H1 (cell line): ENCODE data around the gene GSDME. TPM values are rescaled to one million over a fixed set of nuclear protein-coding genes. Genes with fewer than 3 reads are reported as not detected.
A peak's percentile ranks its signal among the peaks of the same experiment; 100 is the strongest.

Source experiments
- CTCF ChIA-PET: fragments of 300-600 bp; sonication (Branson Sonifier 250); formaldehyde crosslinking; loops from one replicate; lab custom pipeline; 2021; ENCODE audit not compliant: partially characterized antibody; lab: Charles Lee
- POLR2A ChIA-PET: fragments of 300-600 bp; sonication (Branson Sonifier 250); formaldehyde crosslinking; loops from one replicate; lab custom pipeline; 2021; ENCODE audit warnings: inconsistent platforms; ENCODE audit not compliant: partially characterized antibody; lab: Charles Lee
- DNase-seq, 2 experiments: peaks; one replicate each; pipeline versions ENCODE4 v3.0.0 to v3.0.0-alpha.2; 2010 to 2022; ENCODE audit warnings: low spot score in 2 of 2, low read depth in 1 of 2, mixed read lengths in 1 of 2
- FAIRE-seq: peaks from 2 replicates; lab custom pipeline; 2011; peaks lifted over from hg19 to GRCh38; lab: Jason Lieb, UNC
- H2AFZ ChIP-seq: 2 replicates; pipeline ENCODE4 v1.8.1; 2012; ENCODE audit warnings: low read length, inconsistent platforms
- H2AK5ac ChIP-seq: 2 replicates; pipeline ENCODE4 v1.6.1; 2013; ENCODE audit warnings: low read depth, low read length
- H2BK120ac ChIP-seq: replicated peaks from 2 replicates; pipeline ENCODE3; 2013; ENCODE audit warnings: low read depth, low read length, inconsistent platforms
- H2BK12ac ChIP-seq: 2 replicates; pipeline ENCODE4 v1.6.1; 2013; ENCODE audit warnings: low read depth, low read length
- H2BK15ac ChIP-seq: 2 replicates; pipeline ENCODE4 v1.6.1; 2013; ENCODE audit warnings: low read length
- H2BK20ac ChIP-seq: 2 replicates; pipeline ENCODE4 v1.6.1; 2013; ENCODE audit warnings: low read length
- H2BK5ac ChIP-seq: 2 replicates; pipeline ENCODE4 v1.6.1; 2013; ENCODE audit warnings: low read depth, low read length
- H3K14ac ChIP-seq: 2 replicates; pipeline ENCODE4 v1.6.1; 2013; ENCODE audit warnings: inconsistent platforms; ENCODE audit not compliant: insufficient read length
- H3K18ac ChIP-seq: 2 replicates; pipeline ENCODE4 v1.6.1; 2013; ENCODE audit warnings: low read length; ENCODE audit errors: extremely low read depth
- H3K23ac ChIP-seq: 2 replicates; pipeline ENCODE4 v1.6.1; 2013; ENCODE audit warnings: inconsistent platforms; ENCODE audit not compliant: insufficient read length
- H3K23me2 ChIP-seq: 2 replicates; pipeline ENCODE4 v1.6.1; 2013; ENCODE audit warnings: low read depth, low read length
- H3K27ac ChIP-seq: 2 replicates; pipeline ENCODE4 v1.6.1; 2011; ENCODE audit warnings: low read depth, low read length, inconsistent platforms
- H3K27me3 ChIP-seq, 4 experiments: replicated peaks in 1 of 4; 1 replicate in 1 of 4; 2 replicates in 3 of 4; pipeline versions ENCODE4 v1.6.1 to v1.8.1; 2011 to 2013; ENCODE audit warnings: low read length in 3 of 4, mild to moderate bottlenecking in 3 of 4, inconsistent platforms in 2 of 4, mixed read lengths in 2 of 4, moderate library complexity in 1 of 4; ENCODE audit not compliant: control insufficient read depth in 3 of 4, insufficient read depth in 3 of 4; ENCODE audit errors: extremely low read depth in 1 of 4
- H3K36me3 ChIP-seq, 4 experiments: 2 replicates each; pipeline versions ENCODE4 v1.6.1 to v1.8.1; 2011 to 2013; ENCODE audit warnings: mild to moderate bottlenecking in 4 of 4, low read length in 3 of 4, moderate library complexity in 2 of 4, control low read depth in 1 of 4, inconsistent platforms in 1 of 4; ENCODE audit not compliant: insufficient read depth in 4 of 4, control insufficient read depth in 2 of 4
- H3K4ac ChIP-seq: replicated peaks from 2 replicates; pipeline ENCODE3; 2013; ENCODE audit warnings: low read length, low read depth, mixed read lengths, inconsistent platforms; ENCODE audit not compliant: insufficient read length
- H3K4me1 ChIP-seq, 4 experiments: replicated peaks in 1 of 4; 1 replicate in 1 of 4; 2 replicates in 3 of 4; pipeline versions ENCODE4 v1.6.1 to v1.8.1; 2011 to 2013; ENCODE audit warnings: low read length in 3 of 4, inconsistent platforms in 2 of 4, mixed read lengths in 1 of 4; ENCODE audit not compliant: insufficient read depth in 4 of 4, control insufficient read depth in 3 of 4
- H3K4me2 ChIP-seq, 2 experiments: 2 replicates each; pipeline versions ENCODE4 v1.6.1 to v1.8.1; 2011 to 2013; ENCODE audit warnings: low read depth in 2 of 2, low read length in 2 of 2, control low read depth in 1 of 2, inconsistent platforms in 1 of 2, mild to moderate bottlenecking in 1 of 2; ENCODE audit not compliant: insufficient read depth in 1 of 2
- H3K4me3 ChIP-seq, 4 experiments: fragments of 200-600, 300-600 bp in 1 of 4; sonication (generic), shearing (Covaris generic), sonication (Bioruptor Twin) in 1 of 4; 2 replicates each; pipeline versions ENCODE4 v1.5.1 to v1.8.1; 2011 to 2016; ENCODE audit warnings: low read length in 4 of 4, low read depth in 3 of 4, control low read depth in 2 of 4, inconsistent platforms in 2 of 4, mild to moderate bottlenecking in 2 of 4, mixed read lengths in 1 of 4, moderate library complexity in 1 of 4; ENCODE audit not compliant: insufficient read depth in 2 of 4; ENCODE audit errors: extremely low read depth in 1 of 4
- H3K56ac ChIP-seq: replicated peaks from 2 replicates; pipeline ENCODE3; 2013; ENCODE audit warnings: low read depth, mild to moderate bottlenecking, mixed read lengths, low read length, inconsistent platforms; ENCODE audit not compliant: insufficient read length
- H3K79me1 ChIP-seq: 2 replicates; pipeline ENCODE4 v1.6.1; 2013; ENCODE audit warnings: low read depth, low read length, control low read depth
- H3K79me2 ChIP-seq, 2 experiments: 2 replicates each; pipeline versions ENCODE4 v1.6.1 to v1.8.1; 2012 to 2013; ENCODE audit warnings: low read length in 2 of 2, mild to moderate bottlenecking in 2 of 2, inconsistent platforms in 1 of 2; ENCODE audit not compliant: insufficient read depth in 2 of 2, control insufficient read depth in 1 of 2
- H3K9ac ChIP-seq, 4 experiments: replicated peaks in 1 of 4; 1 replicate in 1 of 4; 2 replicates in 3 of 4; pipeline versions ENCODE4 v1.6.1 to v1.8.1; 2011 to 2013; ENCODE audit warnings: low read depth in 3 of 4, low read length in 3 of 4, control low read depth in 2 of 4, mild to moderate bottlenecking in 2 of 4, moderate library complexity in 2 of 4, inconsistent platforms in 1 of 4; ENCODE audit errors: extremely low read depth in 1 of 4
- H3K9me3 ChIP-seq, 2 experiments: 2 replicates each; pipeline versions ENCODE4 v1.6.1 to v1.8.1; 2012 to 2013; ENCODE audit warnings: mild to moderate bottlenecking in 2 of 2, moderate library complexity in 2 of 2, control low read depth in 1 of 2, inconsistent platforms in 1 of 2, low read depth in 1 of 2, low read length in 1 of 2, mixed read lengths in 1 of 2; ENCODE audit not compliant: insufficient read depth in 2 of 2
- H4K20me1 ChIP-seq, 2 experiments: replicated peaks in 1 of 2; 2 replicates each; pipeline versions ENCODE3 to v1.8.1; 2011 to 2013; ENCODE audit warnings: inconsistent platforms in 2 of 2, low read length in 2 of 2, mild to moderate bottlenecking in 1 of 2; ENCODE audit not compliant: insufficient read depth in 2 of 2, control insufficient read depth in 1 of 2
- H4K5ac ChIP-seq: 2 replicates; pipeline ENCODE4 v1.6.1; 2013; ENCODE audit warnings: low read length, low read depth, mixed read lengths, inconsistent platforms; ENCODE audit not compliant: insufficient read length
- H4K8ac ChIP-seq: 2 replicates; pipeline ENCODE4 v1.8.0; 2013; ENCODE audit warnings: mild to moderate bottlenecking, moderate library complexity, low read length, inconsistent platforms; ENCODE audit not compliant: insufficient read depth; ENCODE audit errors: extremely low read depth
- H4K91ac ChIP-seq: replicated peaks from 2 replicates; pipeline ENCODE3; 2013; ENCODE audit warnings: low read length, mixed read lengths, inconsistent platforms; ENCODE audit not compliant: insufficient read length
- CBX8 ChIP-seq: fragments of 300-800, 300-1000 bp; sonication (generic); IDR thresholded peaks from 2 replicates; pipeline ENCODE4 v1.7.1; 2016; ENCODE audit warnings: low read depth, low read length, borderline replicate concordance
- CTBP2 ChIP-seq: IDR thresholded peaks from 2 replicates; pipeline ENCODE4 v1.7.0; 2011; ENCODE audit warnings: borderline replicate concordance, mild to moderate bottlenecking, moderate library complexity, mixed read lengths, low read length; ENCODE audit not compliant: insufficient read depth, insufficient read length
- GTF2F1 ChIP-seq: IDR thresholded peaks from 2 replicates; pipeline ENCODE4 v1.6.1; 2012; ENCODE audit warnings: low read depth, low read length, improper control_type of control experiment, borderline replicate concordance
- MAFK ChIP-seq: IDR thresholded peaks from 2 replicates; pipeline ENCODE4 v1.6.1; 2012; ENCODE audit warnings: low read depth, mild to moderate bottlenecking, improper control_type of control experiment, low read length
- RNF2 ChIP-seq: fragments of 200-900, 300-1000 bp; sonication (generic); IDR thresholded peaks from 2 replicates; pipeline ENCODE4 v1.7.1; 2016; ENCODE audit warnings: borderline replicate concordance, low read depth, mild to moderate bottlenecking, antibody characterized with exemption, low read length; ENCODE audit not compliant: poor library complexity, severe bottlenecking; ENCODE audit errors: missing control alignments
- SIX5 ChIP-seq: IDR thresholded peaks from 2 replicates; pipeline ENCODE4 v1.6.1; 2011; ENCODE audit warnings: mild to moderate bottlenecking, low read depth, low read length
- TBP ChIP-seq: IDR thresholded peaks from 2 replicates; pipeline ENCODE4 v1.6.1; 2011; ENCODE audit warnings: low read depth, low read length, improper control_type of control experiment
- WGBS, 2 experiments: shearing (Covaris generic) in 1 of 2; methylation state at CpG; one replicate each; pipeline versions ENCODE4 v1.1.6 to v1.1.7; 2013 to 2015; ENCODE audit warnings: low lambda C conversion rate in 2 of 2, mixed read lengths in 2 of 2, inconsistent platforms in 1 of 2, low coverage in 1 of 2, missing lambda C conversion rate in 1 of 2; ENCODE audit not compliant: insufficient replicate concordance in 2 of 2, insufficient coverage in 1 of 2, insufficient read length in 1 of 2; ENCODE audit errors: extremely low coverage in 1 of 2, missing lambda C conversion rate in 1 of 2; 5-methylcytosine and 5-hydroxymethylcytosine counted together
- polyA plus RNA-seq, 7 experiments: library from polyadenylated mRNA; depleted of rRNA in 3 of 7; stranded (reverse) in 5 of 7; unstranded in 2 of 7; fragments of >200 nt in 5 of 7; fragments of 200-250 nt in 2 of 7; gene quantifications; 1 replicate in 5 of 7; 2 replicates in 1 of 7; 4 replicates in 1 of 7; pipeline versions ENCODE4 v1.2.1 to v1.2.3, GENCODE V29; 2011 to 2013; ENCODE audit warnings: missing spikeins in 2 of 7, mixed read lengths in 2 of 7
- total RNA-seq: library from RNA; stranded (reverse); fragmentation: NEBNext Ultra II Directional; extraction: Animal tissue kit (Norgen Biotek cat#: 25700); gene quantifications from 2 replicates; pipeline ENCODE4 v1.2.1, GENCODE V29; 2021
- TF ChIP-seq, protein P1 (sequence below), 3 experiments: IDR thresholded peaks; 1 replicate in 2 of 3; 2 replicates in 1 of 3; pipeline versions ENCODE4 v1.5.1 to v1.6.1; 2011; ENCODE audit warnings: low read length in 3 of 3, mild to moderate bottlenecking in 3 of 3, inconsistent platforms in 2 of 3, low read depth in 1 of 3, moderate library complexity in 1 of 3; ENCODE audit not compliant: insufficient read depth in 1 of 3; ENCODE audit errors: control extremely low read depth in 1 of 3

GSDME gene
- total and polyA plus RNA-seq, 2 of the 8 experiments (the other 6 are each of a cell fraction or from before 2014, with no cell fraction given) = 5.4 to 7.6 TPM

DNA sequence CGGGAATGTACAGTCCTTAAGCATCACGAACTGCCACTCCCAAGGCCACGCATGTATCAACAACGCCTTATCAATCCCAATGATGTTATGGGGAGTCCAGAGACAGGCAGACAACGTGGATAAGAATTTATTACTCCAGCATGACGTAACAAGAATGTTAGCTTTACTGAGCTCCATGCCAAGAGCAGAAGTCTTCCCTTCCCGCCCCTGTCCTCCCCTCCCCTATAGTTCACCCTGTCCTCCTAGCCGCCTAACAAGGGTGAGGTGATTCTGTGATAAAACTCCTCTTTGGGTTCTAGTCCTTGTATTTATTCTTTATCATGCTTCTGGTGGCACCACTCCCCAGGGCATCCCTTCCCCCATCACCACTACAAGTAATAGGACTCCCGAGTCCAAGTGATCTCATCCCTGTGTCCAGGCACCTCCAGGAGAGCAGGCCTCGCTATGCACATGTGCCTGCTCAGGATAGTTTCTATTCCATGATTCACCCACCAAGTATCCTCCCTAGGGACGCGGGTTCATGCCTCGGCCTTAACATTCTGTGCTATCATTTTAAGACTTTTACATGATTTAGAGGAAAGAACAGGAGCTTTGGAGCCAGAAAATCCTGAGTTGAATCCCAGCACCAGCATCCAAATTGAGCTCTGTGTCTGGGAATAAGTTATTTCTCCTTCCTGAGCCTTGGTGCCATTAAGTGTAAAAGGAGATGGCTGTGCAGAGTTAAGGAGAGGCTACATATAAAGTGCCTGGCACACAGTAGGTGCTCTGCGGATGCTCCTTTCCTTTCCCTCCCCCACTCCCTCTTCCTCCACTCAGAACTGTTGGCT lies 15.4 kb downstream of the GSDME start:
- H2BK120ac ChIP-seq = no peak overlapping the region
- 83% methylated on average over 14 of the region's 14 CpGs; no CpG with 5 or more reads in 1 of the 2 experiments for WGBS, 2 experiments
- no peaks in the 10 kb centered on the region for H3K79me2 ChIP-seq
- no peak overlapping the region for H3K4me3 ChIP-seq
- H4K20me1 ChIP-seq = no peaks in the 10 kb centered on the region
- no peak overlapping the region for H2AK5ac ChIP-seq
- no peak overlapping the region for H4K91ac ChIP-seq
- no peak overlapping the region for H3K23ac ChIP-seq
- no peak overlapping the region for H3K27ac ChIP-seq
- H3K9me3 ChIP-seq = peaks cover 0 to 3% of the 10 kb centered on the region in 2 experiments; a peak in 1 of 4 replicates
- H4K5ac ChIP-seq = no peak overlapping the region
- H3K79me1 ChIP-seq = no peaks in the 10 kb centered on the region
- H4K8ac ChIP-seq = no peak overlapping the region
- H2BK15ac ChIP-seq = no peak overlapping the region
- H3K4me1 ChIP-seq = no peaks in the 10 kb centered on the region
- ChIA-PET CTCF (interaction anchor here (0.8 to 2.8 kb wide), 7 partner anchors 9 to 1062 kb away, joined by 3 to 17 read pairs (median 4); no protein-coding TSS in a partner anchor), POLR2A (interaction anchor here (0.6 to 2.3 kb wide), 5 partner anchors 10 to 1198 kb away, joined by 3 to 7 read pairs (median 4); no protein-coding TSS in a partner anchor)
- H3K4me2 ChIP-seq = no peak overlapping the region
- no peak overlapping the region for H2BK5ac ChIP-seq
- peak overlapping the region in 1 of 4 experiments; percentile 18; a peak in 1 of 7 replicates for H3K9ac ChIP-seq
- H3K23me2 ChIP-seq = no peaks in the 10 kb centered on the region
- H2BK12ac ChIP-seq = no peak overlapping the region
- H3K56ac ChIP-seq = no peak overlapping the region
- DNase-seq = no peak
- H2AFZ ChIP-seq = no peak overlapping the region
- H2BK20ac ChIP-seq = no peak overlapping the region
- H3K18ac ChIP-seq = no peak overlapping the region
- FAIRE-seq = no peak
- H3K4ac ChIP-seq = no peak overlapping the region
- no peaks in the 10 kb centered on the region for H3K27me3 ChIP-seq
- H3K36me3 ChIP-seq = no peaks in the 10 kb centered on the region
- H3K14ac ChIP-seq = no peak overlapping the region
- TF ChIP-seq RNF2 (no peak), TBP (no peak), MAFK (no peak), CBX8 (no peak), GTF2F1 (no peak), CTBP2 (no peak), SIX5 (no peak)
- TF ChIP-seq, protein P1, sequence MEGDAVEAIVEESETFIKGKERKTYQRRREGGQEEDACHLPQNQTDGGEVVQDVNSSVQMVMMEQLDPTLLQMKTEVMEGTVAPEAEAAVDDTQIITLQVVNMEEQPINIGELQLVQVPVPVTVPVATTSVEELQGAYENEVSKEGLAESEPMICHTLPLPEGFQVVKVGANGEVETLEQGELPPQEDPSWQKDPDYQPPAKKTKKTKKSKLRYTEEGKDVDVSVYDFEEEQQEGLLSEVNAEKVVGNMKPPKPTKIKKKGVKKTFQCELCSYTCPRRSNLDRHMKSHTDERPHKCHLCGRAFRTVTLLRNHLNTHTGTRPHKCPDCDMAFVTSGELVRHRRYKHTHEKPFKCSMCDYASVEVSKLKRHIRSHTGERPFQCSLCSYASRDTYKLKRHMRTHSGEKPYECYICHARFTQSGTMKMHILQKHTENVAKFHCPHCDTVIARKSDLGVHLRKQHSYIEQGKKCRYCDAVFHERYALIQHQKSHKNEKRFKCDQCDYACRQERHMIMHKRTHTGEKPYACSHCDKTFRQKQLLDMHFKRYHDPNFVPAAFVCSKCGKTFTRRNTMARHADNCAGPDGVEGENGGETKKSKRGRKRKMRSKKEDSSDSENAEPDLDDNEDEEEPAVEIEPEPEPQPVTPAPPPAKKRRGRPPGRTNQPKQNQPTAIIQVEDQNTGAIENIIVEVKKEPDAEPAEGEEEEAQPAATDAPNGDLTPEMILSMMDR (IDR thresholded peaks at IDR 0.05; ENCODE audit: control extremely low read depth in 1 of 3, insufficient read depth in 1 of 3, low read depth in 1 of 3, low read length in 3 of 3) = no peak
